Transverse colon (tissue), 4 donors: ENCODE results near the gene ST3GAL3.

Experiments used
- EP300 ChIP-seq: sonication (generic); formaldehyde crosslinking; IDR thresholded peaks from one replicate; pipeline ENCODE4 v1.6.1; 2017; ENCODE audit warnings: antibody characterized with exemption, low read depth
- POLR2A ChIP-seq: fragments of 450-650 bp; IDR thresholded peaks from one replicate; pipeline ENCODE4 v1.6.1; 2016; ENCODE audit warnings: antibody characterized with exemption, mild to moderate bottlenecking, moderate library complexity
- POLR2AphosphoS5 ChIP-seq, 3 donors: sonication (generic); formaldehyde crosslinking; IDR thresholded peaks; one replicate each; pipeline ENCODE4 v1.6.1; 2016; ENCODE audit warnings: antibody characterized with exemption in 3 of 3
- TF ChIP-seq, protein P1 (sequence below), 5 experiments: fragments of 200-600 bp in 3 of 5; fragments of 450-650 bp in 2 of 5; sonication (generic) in 3 of 5; IDR thresholded peaks; 1 replicate in 2 of 5; 2 replicates in 3 of 5; pipeline ENCODE4 v1.5.1; 2016 to 2017; ENCODE audit warnings: antibody characterized with exemption in 5 of 5, inconsistent platforms in 3 of 5, mild to moderate bottlenecking in 2 of 5, moderate library complexity in 1 of 5

- TF ChIP-seq, protein P1, sequence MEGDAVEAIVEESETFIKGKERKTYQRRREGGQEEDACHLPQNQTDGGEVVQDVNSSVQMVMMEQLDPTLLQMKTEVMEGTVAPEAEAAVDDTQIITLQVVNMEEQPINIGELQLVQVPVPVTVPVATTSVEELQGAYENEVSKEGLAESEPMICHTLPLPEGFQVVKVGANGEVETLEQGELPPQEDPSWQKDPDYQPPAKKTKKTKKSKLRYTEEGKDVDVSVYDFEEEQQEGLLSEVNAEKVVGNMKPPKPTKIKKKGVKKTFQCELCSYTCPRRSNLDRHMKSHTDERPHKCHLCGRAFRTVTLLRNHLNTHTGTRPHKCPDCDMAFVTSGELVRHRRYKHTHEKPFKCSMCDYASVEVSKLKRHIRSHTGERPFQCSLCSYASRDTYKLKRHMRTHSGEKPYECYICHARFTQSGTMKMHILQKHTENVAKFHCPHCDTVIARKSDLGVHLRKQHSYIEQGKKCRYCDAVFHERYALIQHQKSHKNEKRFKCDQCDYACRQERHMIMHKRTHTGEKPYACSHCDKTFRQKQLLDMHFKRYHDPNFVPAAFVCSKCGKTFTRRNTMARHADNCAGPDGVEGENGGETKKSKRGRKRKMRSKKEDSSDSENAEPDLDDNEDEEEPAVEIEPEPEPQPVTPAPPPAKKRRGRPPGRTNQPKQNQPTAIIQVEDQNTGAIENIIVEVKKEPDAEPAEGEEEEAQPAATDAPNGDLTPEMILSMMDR (IDR thresholded peaks at IDR 0.05) = no peak
- TF ChIP-seq POLR2AphosphoS5 (IDR thresholded peaks at IDR 0.05) (no peak), POLR2A (no peak), EP300 (no peak)
Measured at GRCh38 chr1:43668956-43669355, 38.4 kb upstream of the ST3GAL3 start.
